HG03439 (cell line): Measurements from ENCODE around the gene CHD2.

ENCODE experiments used
- ATAC-seq: cut with Tn5 transposase; IDR thresholded peaks from one replicate; pipeline ENCODE4 v1.9.1; 2021; ENCODE audit warnings: mild to moderate bottlenecking, moderate library complexity; ENCODE audit not compliant: unreplicated experiment

Gene CHD2

DNA sequence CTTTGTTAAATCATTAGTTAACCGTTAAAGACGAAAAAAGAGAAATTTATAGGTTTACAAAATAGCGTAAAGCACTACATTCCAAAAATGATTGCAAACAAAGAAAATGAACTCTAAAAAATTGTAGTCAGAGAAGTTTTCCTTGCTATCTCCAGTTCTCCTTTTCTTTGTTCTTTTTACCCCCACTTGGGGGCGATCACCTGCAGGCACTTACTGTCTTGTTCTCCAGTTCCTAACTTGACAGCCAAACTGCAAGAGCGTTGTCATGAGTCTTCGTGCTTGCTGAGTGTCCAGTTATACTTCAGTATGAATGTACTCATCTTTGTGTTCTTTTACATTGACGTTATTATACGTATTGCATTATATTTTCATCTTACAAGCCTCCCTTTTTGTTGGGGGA is 54.5 kb downstream of the CHD2 start:
- ATAC-seq, result no peak

DNA sequence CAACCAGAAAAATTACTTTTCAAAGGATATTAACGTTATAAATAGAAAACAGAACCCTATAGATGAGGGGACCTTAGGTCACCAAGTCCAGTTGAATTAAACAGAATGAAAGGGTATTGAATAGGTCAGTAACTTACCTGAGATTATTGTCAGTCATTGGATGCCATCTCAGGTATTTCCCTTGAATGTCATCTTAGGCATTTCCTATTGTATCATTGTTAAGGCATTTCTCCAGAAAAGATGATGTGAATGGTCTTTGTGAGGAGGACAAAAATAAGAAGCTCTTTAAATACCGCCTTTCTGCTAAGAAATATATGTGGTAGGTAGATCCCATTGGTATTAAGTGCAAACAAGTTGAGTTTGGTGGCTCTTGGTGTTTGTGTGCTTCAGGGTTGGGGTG is 55.6 kb downstream of the CHD2 start:
- no peak for ATAC-seq

DNA sequence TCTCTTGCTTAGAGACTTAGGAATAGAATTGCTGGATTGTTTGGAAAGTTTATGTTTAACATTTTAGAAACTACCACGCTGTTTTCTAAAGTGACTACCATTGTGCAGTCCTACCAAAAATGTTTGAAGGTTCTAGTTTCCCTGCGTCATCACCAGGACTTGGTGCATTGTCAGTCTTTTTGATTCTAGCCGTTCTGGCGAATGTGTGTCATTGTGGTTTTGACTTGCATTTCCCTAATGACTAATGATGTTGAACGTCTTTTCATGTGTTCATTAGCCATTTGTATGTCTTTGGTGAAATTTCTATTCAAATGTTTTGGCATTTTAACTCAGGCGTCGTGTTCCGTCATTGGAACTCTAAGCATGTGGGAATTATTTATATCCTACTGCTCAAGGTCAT is 58.0 kb downstream of the CHD2 start:
- no peak for ATAC-seq

DNA sequence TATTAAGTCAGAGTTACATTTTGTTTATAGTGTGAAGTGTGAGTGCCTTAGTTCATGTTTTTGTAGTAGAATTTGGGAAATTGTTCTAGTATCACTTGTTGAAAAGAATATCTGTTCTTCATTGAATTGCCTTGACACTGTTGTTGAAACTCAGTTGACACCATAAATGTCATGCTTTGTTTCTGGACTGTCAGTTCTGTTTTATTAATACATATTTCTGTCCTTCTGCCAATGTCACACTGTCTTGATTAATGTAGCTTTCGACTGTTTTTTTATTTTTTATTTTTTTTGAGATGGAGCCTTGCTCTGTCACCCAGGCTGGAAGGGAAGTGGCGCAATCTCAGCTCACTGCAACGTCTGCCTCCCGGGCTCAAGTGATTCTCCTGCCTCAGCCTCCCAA is 59.1 kb downstream of the CHD2 start:
- no peak for ATAC-seq

DNA sequence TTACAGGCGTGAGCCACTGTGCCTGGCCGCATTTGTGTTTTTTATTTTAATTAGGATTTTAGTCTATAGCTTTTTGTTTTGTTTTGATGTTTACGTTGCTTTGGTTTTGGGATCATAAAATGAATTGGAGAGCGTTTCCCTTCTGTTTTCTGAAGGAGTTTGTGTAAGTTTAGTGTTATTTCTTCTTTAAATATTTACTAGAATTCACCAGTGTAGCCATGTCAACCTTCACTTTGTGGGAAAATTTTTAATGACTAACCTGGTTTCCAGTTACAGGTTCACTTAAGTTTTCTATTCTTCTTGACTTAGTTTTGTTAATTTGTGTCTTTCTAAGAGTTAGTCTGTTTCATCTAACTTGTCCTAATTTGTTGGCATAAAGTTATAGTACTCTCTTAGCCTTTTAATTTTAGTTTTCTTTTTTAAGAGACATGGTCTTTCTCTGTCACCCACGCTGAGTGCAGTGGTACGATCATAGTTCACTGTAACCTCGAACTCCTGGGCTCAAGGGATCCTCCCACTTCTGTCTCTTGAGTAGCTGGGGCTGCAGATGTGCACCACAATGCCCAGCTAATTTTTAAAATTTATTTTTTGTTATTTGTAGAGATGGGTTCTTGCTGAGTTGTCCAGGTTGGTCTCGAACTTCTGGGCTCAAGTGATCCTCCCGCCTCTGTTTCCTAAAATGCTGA is 61.0 kb downstream of the CHD2 start:
- ATAC-seq, result no peak

DNA sequence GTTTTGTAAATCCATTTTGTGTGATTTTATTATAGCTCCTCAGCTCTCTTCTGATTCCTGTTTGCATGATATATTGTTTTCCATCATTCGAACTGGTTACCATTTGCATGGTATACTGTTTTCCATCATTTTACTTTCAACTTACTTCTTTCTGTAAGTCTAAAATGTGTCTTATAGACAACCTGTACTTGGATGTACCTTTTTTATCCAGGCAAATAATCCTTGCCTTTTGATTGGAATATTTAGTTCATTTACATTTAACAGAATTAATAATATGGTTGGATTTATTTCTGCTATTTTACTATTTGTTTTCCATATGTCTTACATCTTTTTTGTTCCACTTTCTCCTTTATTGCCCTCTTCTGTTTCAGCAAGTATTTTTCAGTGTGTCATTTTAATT is 62.8 kb downstream of the CHD2 start:
- no peak for ATAC-seq

DNA sequence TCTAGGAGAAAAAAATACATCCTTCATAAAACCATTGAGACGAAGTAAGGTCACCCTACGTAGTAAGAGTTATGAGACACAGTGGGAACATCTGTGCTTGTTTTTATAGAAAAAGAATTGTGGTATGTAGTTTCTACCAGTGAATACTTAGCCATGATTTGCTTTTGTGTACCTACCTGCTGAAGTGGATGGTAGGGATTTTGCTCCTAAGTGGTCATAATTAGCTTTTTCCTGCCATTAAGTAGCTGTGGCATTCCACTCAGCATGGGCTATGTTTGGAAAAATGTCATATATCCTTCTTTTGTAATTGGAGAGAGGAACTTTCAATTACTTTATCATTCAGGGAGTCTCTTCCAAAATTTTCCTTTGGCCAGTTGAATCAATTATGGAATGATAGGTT is 63.7 kb downstream of the CHD2 start:
- ATAC-seq, result no peak

DNA sequence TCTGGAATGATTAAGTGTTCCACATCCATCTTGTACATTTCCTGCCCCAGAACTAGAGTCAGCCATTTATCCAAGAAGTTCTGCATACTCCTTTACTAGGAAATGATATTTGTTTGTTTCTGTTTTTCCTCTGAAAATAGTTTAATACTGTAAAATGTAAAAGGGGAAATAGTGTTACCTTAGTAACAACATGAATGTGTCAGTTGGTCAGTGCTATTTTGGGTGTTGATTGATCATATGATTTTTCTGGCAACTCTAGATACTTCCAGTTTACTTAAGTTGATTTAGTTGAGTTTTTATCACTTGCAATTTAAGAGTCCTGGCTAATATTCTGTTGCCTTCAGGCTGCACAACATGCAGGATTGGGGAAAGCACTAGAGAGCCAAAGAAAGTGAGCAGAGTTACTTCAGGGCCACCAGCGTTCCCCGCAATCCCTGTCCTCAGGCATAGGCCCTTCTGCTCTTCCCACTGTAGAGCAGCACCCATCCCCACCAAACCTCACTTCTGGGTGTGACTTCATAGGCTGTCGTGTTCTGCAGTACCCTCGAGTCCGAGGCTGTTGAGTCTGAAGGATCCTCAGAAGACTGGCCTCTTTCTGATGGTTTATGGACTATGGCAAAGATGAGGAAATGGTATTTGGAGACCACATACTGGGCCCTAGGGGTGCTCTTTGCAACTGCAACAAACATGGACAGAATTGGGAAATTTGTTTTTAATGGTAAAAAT is 69.0 kb downstream of the CHD2 start:
- ATAC-seq, result no peak

DNA sequence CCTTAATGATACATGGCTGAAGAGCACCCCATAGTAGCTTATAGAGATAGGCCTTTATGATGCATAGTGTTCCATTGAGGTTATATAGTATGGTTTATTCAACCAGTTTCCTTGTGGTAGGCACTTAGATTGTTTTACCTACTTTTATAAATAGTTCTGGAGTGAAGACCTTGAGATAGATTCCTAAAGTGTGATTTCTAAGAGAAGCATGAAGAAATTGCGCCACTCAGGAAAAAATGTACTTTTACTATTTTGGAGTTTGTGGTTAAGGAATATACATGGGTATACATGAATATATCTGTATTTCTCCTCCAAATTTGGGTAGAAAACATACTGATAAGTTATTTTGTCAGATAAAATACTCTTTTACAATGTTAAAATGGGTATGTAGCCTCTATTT is 70.5 kb downstream of the CHD2 start:
- ATAC-seq, result no peak

DNA sequence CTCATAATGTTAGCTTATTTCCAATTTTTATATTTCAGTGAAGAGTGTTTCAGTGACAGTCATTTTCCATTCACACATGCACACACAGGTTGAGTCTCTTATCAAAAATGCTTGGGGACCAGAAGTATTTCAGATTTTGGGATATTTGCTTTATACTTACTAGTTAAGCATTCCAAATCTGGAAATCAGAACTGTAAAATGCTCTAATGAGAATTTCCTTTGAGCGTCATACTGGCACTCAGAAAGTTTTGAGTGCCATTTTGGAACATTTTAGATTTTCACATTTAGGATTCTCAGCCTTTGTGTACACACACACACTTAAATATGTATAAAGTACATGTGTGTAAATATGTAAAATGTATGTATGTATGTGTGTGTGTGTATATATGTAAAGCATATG is 71.0 kb downstream of the CHD2 start:
- no peak for ATAC-seq

DNA sequence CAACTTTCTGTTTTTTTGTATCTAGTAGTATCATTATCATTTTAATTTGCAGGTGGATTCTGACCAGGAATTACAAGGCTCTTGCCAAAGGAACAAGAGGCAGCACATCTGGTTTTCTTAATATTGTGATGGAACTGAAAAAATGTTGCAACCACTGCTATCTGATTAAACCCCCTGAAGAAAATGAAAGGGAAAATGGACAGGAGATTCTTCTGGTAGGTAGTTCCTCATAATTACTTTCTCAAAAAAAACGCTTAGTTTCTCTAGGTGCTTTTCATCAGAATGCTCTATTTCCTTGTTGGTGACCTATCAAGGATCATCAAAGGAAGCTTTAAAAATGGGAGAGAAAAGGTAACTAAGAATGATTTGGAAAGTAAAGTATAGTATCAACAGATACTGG is 71.6 kb downstream of the CHD2 start:
- no peak for ATAC-seq

DNA sequence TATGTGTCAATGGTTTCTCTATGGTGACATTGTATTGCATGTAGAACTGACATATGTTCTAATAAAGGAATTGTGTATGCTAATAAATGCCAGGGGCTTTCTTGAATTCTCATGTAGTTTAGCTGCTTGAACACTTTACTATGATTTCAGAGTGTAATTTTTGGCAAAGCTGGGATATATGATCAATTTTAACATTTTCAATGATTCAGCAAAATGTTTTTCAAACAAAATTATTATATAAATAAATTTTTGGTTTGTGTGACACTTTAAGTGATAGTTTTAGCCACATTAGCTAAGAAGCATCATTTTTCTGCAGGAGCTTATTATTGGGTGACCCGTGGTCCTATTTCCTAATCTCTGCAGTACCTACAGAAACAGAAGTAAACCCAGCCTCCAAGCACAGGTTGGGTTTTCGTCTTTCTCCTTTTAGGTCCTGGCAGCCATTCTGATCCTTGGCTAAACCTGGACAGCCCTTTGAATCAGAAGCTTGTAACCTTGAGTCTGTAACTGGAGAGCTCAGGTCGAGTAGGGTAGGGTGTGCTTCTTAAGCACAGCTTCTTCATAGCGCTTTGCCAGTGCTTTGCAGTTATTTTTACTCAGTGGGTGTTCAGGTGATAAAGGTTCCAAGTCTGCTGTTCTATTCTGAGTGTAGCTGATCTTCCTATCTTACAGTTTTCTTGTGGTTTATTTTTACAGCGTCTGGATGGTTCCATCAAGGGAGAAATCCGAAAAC is 74.2 kb downstream of the CHD2 start:
- ATAC-seq, result no peak

DNA sequence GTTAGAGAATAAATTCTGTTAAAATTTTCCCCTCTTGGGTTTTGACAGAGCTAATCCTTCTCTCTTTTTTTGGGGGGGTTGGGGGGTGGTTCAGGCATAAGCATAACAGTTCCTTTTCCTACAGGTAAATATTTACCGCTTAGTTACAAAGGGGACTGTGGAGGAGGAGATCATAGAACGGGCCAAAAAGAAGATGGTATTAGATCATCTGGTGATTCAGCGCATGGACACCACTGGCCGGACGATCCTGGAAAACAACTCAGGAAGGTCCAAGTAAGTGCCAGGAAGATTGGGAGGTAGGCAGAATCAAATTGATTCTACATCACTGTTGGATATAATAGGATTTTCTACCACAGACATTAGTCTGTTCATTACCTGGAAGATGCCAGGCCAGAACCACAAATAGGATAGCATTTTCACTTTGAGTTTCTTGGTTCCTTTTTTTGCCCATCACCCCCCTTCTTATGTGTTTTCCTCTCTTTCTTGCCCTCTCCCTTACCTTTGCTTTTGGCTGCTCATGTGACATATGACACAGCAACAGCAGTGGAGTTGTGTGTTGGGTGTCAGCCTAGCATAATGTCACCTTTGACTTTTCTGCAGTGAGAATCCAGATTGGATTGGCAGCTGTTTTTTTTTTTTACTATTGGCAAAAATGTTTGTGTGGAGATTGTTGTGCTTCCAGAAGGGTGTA is 79.0 kb downstream of the CHD2 start:
- no peak for ATAC-seq

DNA sequence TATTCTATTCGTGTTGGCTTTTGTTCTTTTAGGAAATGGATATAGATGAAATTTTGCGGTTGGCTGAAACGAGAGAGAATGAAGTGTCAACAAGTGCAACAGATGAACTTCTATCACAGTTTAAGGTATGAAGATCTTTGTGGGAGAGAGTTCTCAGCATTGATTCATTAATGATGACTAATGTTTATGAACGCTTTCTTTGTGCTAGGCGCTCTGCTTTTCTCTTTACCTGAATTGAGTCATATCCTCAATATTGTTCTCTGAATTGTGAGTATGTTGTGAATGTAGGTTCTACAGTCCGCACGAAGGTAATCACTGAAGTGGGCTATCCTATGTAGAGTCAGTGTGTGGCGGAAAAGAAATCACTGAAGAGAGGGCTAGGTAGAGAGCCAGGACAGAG is 81.2 kb downstream of the CHD2 start:
- ATAC-seq, result no peak

DNA sequence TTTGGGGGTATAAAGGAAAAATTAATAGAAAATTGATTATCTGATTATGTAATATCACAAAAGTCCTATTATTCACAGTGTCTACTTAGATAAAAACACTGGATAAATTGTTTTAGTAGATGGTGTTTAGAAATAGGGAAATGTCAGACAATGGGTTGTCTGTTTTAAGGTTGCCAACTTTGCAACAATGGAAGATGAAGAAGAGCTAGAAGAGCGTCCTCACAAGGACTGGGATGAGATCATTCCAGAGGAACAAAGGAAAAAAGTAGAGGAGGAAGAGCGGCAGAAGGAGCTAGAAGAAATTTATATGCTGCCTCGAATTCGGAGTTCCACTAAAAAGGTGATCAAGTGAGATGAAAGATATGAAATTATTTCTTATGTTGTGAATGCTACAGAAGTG is 84.0 kb downstream of the CHD2 start:
- no peak for ATAC-seq

DNA sequence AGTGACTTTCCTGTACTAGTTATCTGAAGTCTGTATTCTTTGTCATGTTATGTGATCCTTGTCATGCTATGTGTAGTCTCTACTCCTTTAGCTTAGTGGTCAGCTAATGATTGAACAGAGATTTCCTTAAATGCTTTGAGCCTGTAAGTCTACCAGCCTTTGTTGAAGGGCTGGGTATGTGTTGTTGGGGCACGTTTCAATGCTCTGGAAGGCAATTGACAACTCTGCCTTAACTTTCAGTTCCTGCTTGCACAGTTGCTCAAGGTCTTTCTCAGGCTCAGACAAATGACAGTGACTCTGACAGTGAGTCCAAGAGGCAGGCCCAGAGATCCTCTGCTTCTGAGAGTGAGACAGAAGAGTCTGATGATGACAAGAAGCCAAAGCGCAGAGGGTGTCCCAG is 89.3 kb downstream of the CHD2 start:
- no peak for ATAC-seq

DNA sequence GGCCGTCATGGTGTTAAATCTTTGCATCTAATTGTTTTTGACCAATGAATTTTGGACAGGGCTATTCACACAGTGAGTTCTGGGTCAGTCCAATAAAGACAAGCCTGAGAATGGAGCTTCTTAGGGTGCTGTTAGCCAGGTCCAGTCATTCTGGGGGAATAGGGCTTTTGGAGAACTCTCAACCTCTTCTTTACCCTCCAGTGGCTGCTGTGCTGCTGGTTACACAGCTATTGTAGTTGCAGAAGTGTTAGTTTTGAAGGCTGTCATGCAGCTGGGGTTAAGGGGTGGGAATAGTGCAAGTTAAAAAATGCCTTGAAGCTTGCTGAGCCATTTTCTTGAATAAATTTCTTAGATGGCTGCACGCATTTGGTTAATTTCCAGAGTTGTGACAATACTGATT is 89.9 kb downstream of the CHD2 start:
- ATAC-seq, result no peak

DNA sequence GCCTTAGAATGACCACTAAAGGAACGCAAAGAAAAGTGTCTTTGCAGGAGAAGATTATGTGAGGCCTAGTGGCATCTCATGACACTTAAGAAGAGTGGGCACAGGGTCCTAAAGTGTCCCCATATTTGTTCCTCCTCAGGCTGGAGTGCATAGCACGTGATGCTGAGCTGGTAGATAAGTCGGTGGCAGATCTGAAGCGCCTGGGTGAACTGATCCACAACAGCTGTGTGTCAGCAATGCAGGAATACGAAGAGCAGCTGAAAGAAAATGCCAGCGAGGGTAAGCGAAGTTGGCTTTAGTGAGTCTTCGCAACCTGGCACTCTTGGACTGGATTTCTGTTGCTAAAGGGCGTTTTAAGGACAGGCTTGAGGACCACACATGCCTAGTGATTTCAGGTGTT is 92.6 kb downstream of the CHD2 start:
- ATAC-seq, result no peak

DNA sequence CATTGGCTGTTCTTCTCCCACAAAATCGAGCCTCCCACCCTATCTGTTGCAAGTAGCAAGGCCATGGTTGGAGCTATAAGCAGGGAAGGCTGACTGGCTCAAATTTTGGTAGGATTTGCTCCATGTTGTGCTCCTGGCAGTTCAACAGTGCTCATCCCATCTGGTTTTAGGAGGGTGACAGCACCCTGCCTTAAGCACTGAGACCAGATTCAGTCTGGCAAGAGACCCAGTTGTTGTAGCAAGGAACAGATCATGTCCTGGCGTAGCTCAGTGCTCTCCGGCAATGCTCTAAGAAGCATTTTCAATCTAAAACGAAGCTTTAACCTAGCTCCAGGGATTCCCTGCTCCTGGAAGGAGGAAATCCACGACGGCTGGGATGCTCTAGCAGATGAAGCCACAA is 97.7 kb downstream of the CHD2 start:
- no peak for ATAC-seq

DNA sequence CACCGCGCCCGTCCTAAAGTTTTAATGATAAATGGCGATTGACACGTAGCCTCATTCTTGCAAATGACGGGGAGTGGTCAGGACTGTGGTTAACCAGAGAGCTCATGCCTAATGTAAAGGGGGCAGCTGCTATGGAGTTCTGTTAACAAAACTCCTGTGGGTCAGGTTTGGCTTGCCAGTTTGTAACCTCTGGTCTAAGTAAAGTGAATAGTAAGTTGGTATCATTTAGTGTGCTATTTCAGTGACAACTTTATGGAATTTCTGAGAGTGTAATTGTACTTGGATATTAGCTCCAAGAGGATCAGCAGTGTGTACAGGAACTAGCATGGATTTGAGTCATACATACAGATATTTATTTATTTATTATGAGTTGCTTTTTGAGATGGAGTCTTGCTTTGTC is 101.0 kb downstream of the CHD2 start:
- no peak for ATAC-seq

DNA sequence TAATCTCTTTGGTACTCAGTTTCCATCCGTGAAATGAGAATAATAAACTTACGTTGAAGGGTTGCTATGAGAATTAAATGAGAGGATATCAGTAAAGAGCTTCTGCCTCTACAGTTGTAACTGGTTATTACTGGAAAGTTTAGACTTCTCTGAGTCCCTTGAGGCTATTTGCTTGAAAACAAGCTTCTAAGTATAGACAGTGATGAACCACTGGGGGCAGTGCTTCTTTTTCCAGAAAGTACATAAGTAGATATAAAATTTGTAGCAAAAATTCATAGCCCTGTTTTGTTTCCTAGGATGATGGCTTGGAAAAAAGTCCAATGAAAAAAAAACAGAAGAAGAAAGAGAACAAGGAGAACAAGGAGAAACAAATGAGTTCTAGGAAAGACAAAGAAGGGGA is 101.8 kb downstream of the CHD2 start:
- ATAC-seq, result no peak

DNA sequence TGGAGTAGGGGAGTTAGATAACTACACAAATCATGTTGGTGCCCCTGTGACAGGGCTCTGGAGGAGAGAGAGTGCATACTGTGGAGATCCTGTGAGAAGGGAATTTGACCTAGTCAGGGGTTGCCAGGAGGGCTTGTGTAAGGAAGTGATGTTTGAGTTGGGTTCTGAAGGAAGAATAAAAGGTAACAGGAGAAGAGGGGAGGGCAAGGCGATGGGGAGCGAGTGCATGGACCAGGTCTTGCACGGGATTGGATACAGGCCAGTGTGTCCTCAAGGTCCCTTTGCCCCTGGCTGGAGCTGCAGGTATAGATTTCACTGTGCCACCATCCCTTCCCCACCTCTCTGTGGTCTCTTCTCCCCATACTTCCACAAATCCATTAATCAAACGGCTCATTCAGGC is 105.0 kb downstream of the CHD2 start:
- ATAC-seq, result no peak
